GM18507 (cell line): ENCODE data around the gene DENND4A.

Experiments used
- DNase-seq: peaks from one replicate; pipeline ENCODE4 v3.0.0; 2011; ENCODE audit warnings: low read depth; ENCODE audit not compliant: insufficient read length; ENCODE audit errors: extremely low spot score
- FAIRE-seq: peaks from 2 replicates; lab custom pipeline; 2011; peaks lifted over from hg19 to GRCh38; lab: Jason Lieb, UNC

The DENND4A gene

GRCh38 chr15:65722191-65722590 is 69.9 kb downstream of the DENND4A start:
- FAIRE-seq (no peak), DNase-seq (no peak)

GRCh38 chr15:65712415-65712814 is 79.7 kb downstream of the DENND4A start:
- FAIRE-seq (no peak), DNase-seq (no peak)

- no peak for FAIRE-seq
- DNase-seq: no peak
Measured at GRCh38 chr15:65695081-65695480, 97.0 kb downstream of the DENND4A start.

- FAIRE-seq (no peak), DNase-seq (no peak)
Measured at GRCh38 chr15:65690778-65691177, 101.3 kb downstream of the DENND4A start.

GRCh38 chr15:65690173-65690572 is 101.9 kb downstream of the DENND4A start:
- DNase-seq (no peak), FAIRE-seq (no peak)

GRCh38 chr15:65688462-65688861 is 103.6 kb downstream of the DENND4A start:
- FAIRE-seq (no peak), DNase-seq (no peak)

GRCh38 chr15:65682404-65682911 is 109.6 kb downstream of the DENND4A start:
- DNase-seq (no peak), FAIRE-seq (no peak)

GRCh38 chr15:65680544-65680943 is 111.5 kb downstream of the DENND4A start:
- DNase-seq (no peak), FAIRE-seq (no peak)

GRCh38 chr15:65676123-65676522 is 116.0 kb downstream of the DENND4A start:
- DNase-seq (no peak), FAIRE-seq (no peak)

GRCh38 chr15:65675551-65675950 is 116.5 kb downstream of the DENND4A start:
- DNase-seq (no peak), FAIRE-seq (no peak)

GRCh38 chr15:65666257-65666656 is 125.8 kb downstream of the DENND4A start:
- no peak for DNase-seq
- no peak for FAIRE-seq

GRCh38 chr15:65663521-65663920 is 128.6 kb downstream of the DENND4A start:
- DNase-seq (no peak), FAIRE-seq (peak; percentile 9)

- FAIRE-seq (no peak), DNase-seq (no peak)
Measured at GRCh38 chr15:65660927-65661326, 131.2 kb downstream of the DENND4A start.

GRCh38 chr15:65659502-65660052 is 132.5 kb downstream of the DENND4A start:
- FAIRE-seq: no peak
- DNase-seq: no peak

GRCh38 chr15:65655457-65655856 is 136.6 kb downstream of the DENND4A start:
- no peak for FAIRE-seq

GRCh38 chr15:65655026-65655425 is 137.1 kb downstream of the DENND4A start:
- no peak for DNase-seq

More at GRCh38 chr15:65655457-65655856, 136.6 kb downstream of the DENND4A start:
- DNase-seq: no peak

GRCh38 chr15:65653801-65654521 is 138.1 kb downstream of the DENND4A start:
- no peak for FAIRE-seq
- no peak for DNase-seq

More at GRCh38 chr15:65655026-65655425, 137.1 kb downstream of the DENND4A start:
- FAIRE-seq: no peak

- FAIRE-seq (no peak), DNase-seq (no peak)
Measured at GRCh38 chr15:65653341-65653740, 138.8 kb downstream of the DENND4A start.

- DNase-seq (no peak), FAIRE-seq (no peak)
Measured at GRCh38 chr15:65651831-65652749, 140.0 kb downstream of the DENND4A start.

GRCh38 chr15:65651042-65651322 is 141.1 kb downstream of the DENND4A start:
- no peak for DNase-seq
- no peak for FAIRE-seq
